Natural killer cell treated with Interleukin-12 subunit alpha and Interleukin-12 subunit beta and Interleukin-15 and Interleukin-18, amount 100 ng/mL, for 72 hours (primary cell): ENCODE results near the gene SLC15A3. TPM values are rescaled to one million over a fixed set of nuclear protein-coding genes. Genes with fewer than 3 reads are reported as not detected.

Experiments used
- ATAC-seq, 2 donors: fragments of 150-1000 bp; cut with Tn5 transposase in 1 of 2; sonication (Bioruptor Pico), chemical (Tn5 transposase) in 1 of 2; 2 replicates each; pipeline ENCODE4 v1.10.0; 2021
- DNase-seq: peaks from one replicate; pipeline ENCODE4 v3.0.0; 2022; ENCODE audit warnings: low spot score
- H3K27ac Mint-ChIP-seq, 2 donors: 1 replicate in 1 of 2; 2 replicates in 1 of 2; pipeline ENCODE4 v1.8.0; 2022; ENCODE audit warnings: mixed read lengths in 2 of 2, mild to moderate bottlenecking in 1 of 2, moderate library complexity in 1 of 2
- H3K27me3 Mint-ChIP-seq, 2 donors: 1 replicate in 1 of 2; 2 replicates in 1 of 2; pipeline ENCODE4 v1.8.0; 2022; ENCODE audit warnings: mixed read lengths in 2 of 2
- H3K36me3 Mint-ChIP-seq: one replicate; pipeline ENCODE4 v1.8.0; 2022; ENCODE audit warnings: mixed read lengths
- H3K4me1 Mint-ChIP-seq, 2 donors: 1 replicate in 1 of 2; 2 replicates in 1 of 2; pipeline ENCODE4 v1.8.0; 2022; ENCODE audit warnings: low read depth in 2 of 2, mixed read lengths in 2 of 2, mild to moderate bottlenecking in 1 of 2
- H3K4me3 Mint-ChIP-seq: one replicate; pipeline ENCODE4 v1.8.0; 2022; ENCODE audit warnings: mixed read lengths
- H3K9me3 Mint-ChIP-seq: 2 replicates; pipeline ENCODE4 v1.8.0; 2022; ENCODE audit warnings: mixed read lengths
- total RNA-seq, 2 donors: library from RNA; stranded (reverse); gene quantifications; one replicate each; pipeline ENCODE4 v1.2.3, GENCODE V29; 2022

SLC15A3 gene
- total RNA-seq, 2 donors from 2014 or later = 1.2 to 5.0 TPM

- Mint-ChIP-seq H3K4me3 (no peak overlapping the region), H3K9me3 (no peaks in the 10 kb centered on the region), H3K4me1 (peaks cover 11 to 16% of the 10 kb centered on the region in 2 donors), H3K27ac (no peak overlapping the region), H3K27me3 (peaks cover 11 to 23% of the 10 kb centered on the region in 2 donors), H3K36me3 (no peaks in the 10 kb centered on the region)
- ATAC-seq (no peak), DNase-seq (no peak)
Measured at GRCh38 chr11:60948250-60948649, 3.7 kb downstream of the SLC15A3 start.

DNA sequence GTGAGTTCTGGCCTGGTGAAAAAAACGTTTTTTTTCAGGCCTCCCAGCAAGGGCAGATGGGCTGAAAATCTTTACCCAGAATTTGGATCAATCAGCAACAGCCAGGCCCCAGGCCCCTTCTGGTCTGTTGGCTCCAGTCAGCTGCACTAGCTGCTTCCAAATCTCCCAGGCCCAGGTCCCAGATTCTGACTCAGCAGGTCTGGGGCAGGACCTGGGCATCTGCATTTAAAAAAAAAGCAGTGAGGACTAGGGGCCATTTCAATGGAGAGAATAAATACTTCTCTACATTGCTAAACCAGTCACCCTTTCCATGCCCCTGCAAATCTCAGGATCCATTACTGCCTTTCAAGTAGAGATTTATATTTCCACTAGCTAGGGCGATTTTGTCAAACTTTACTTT is 4.3 kb downstream of the SLC15A3 start:
- Mint-ChIP-seq H3K4me1 (peaks cover 7 to 12% of the 10 kb centered on the region in 2 donors), H3K4me3 (no peak overlapping the region), H3K9me3 (no peaks in the 10 kb centered on the region), H3K27me3 (peaks cover 11 to 19% of the 10 kb centered on the region in 2 donors), H3K27ac (no peak overlapping the region), H3K36me3 (no peaks in the 10 kb centered on the region)
- DNase-seq = no peak
- no peak for ATAC-seq

DNA sequence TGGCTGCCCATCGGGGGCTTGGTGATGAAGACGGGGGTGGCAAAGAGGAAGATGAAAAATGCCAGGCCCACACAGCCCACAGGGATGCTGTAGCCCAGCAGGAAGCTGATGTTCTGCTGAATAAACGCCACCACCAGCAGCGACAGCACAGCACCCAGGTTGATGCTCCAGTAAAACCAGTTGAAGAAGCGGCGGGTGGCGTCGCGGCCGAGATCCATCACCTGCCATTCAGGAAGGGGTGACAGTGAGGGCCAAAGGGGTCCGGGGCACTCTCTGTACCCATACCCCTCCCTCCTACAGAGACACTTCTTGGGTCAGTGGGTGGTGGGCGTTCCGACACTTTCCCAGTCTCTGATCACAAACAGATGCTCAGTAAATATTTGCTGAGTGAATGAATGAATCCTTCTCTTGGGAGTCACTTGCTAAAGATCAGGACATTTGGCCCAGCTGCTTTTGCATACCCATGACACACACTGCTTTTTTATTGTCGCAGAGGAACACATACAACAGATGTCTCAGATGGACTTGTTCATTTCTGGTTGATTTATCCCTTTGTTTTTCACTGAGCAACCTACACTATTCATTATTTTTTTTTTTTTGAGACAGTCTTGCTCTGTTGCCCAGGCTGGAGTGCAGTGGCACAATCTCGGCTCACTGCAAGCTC is 5.2 kb downstream of the SLC15A3 start:
- no peaks in the 10 kb centered on the region for H3K36me3 Mint-ChIP-seq
- H3K27me3 Mint-ChIP-seq = peaks cover 11 to 13% of the 10 kb centered on the region in 2 donors
- DNase-seq (no peak), ATAC-seq (no peak)
- no peaks in the 10 kb centered on the region for H3K9me3 Mint-ChIP-seq
- no peak overlapping the region for H3K4me3 Mint-ChIP-seq
- peaks cover 0 to 3% of the 10 kb centered on the region in 2 donors for H3K4me1 Mint-ChIP-seq
- no peak overlapping the region for H3K27ac Mint-ChIP-seq

GRCh38 chr11:60945295-60945667 is 6.7 kb downstream of the SLC15A3 start:
- DNase-seq = no peak
- H3K27me3 Mint-ChIP-seq = peaks cover 11 to 13% of the 10 kb centered on the region in 2 donors
- H3K4me3 Mint-ChIP-seq = no peak overlapping the region
- H3K4me1 Mint-ChIP-seq = no peaks in the 10 kb centered on the region
- no peak for ATAC-seq
- H3K36me3 Mint-ChIP-seq = no peaks in the 10 kb centered on the region
- H3K9me3 Mint-ChIP-seq = no peaks in the 10 kb centered on the region
- no peak overlapping the region for H3K27ac Mint-ChIP-seq

DNA sequence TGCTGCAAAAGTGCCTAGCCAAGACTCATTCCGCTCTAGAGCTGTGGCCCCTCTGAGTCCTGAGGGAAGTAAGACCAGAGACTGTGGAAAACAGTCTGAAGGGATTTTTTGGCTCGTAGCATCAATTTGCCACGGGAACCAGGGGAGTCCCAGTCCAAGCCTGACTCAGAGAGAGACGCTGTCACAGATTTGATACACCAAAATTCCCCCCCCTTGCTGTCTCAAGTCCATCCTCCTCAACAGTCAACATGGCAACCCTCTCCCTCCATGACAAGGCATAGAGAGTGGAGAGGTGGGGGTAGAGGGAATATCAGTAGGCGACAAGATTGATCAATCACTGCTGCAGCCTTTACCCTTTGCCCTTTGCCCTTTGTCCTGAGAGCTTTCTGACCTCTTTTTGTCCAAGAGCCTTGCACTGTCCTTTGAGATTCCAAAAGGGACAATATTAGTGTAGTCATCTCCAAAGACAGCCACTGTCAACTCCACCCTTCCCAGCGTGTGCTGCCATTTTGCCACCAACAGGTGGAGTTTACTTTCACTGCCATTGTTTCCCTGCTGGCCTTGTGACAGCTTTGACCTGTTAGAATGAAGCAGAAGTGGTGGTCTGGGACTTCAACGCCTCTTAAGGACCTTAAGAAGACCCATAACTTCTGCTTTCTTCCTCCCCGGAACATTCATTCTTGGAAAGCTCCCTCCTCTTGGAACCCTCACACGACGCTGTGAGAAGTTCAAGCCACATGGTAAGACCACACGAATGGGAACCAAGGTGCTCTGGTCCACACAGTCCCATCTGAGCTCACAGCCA is 7.3 kb downstream of the SLC15A3 start:
- DNase-seq = no peak
- no peak overlapping the region for H3K27ac Mint-ChIP-seq

DNA sequence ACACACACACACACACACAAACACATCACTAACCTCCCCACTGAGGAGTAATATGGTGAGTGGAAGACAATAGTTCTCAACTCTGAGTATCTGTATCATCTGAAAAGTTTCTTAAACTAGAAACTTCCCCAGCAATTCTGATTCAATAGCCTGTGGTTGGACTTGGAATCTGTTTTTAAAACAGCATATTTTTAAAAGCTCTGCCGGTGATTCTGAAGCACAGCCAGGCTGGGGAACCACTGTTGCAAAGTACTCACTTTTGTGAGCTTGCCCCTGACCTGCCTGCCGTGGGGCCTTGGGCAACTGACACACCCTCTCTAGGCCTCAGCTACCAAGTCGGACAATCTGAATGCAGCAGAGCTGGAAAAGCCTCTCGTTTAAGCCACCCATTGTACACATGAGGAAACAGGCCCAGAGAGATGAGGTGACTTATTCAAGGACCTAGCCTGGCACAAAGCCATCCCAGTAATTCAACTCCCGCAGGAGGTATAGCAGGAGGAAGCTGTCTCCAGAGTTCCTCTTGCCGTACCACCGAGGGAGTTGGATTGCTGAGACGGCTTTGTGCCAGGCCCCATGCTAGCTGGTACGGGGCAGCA is 8.9 kb downstream of the SLC15A3 start:
- ATAC-seq = no peak
- no peak overlapping the region for H3K4me3 Mint-ChIP-seq
- H3K9me3 Mint-ChIP-seq = no peaks in the 10 kb centered on the region
- H3K36me3 Mint-ChIP-seq = no peaks in the 10 kb centered on the region
- H3K27me3 Mint-ChIP-seq = peaks cover 0 to 10% of the 10 kb centered on the region in 2 donors
- H3K27ac Mint-ChIP-seq = no peak overlapping the region
- no peaks in the 10 kb centered on the region for H3K4me1 Mint-ChIP-seq
- no peak for DNase-seq

More for the DNA sequence above, 7.3 kb downstream of the SLC15A3 start:
- no peak for ATAC-seq
- H3K9me3 Mint-ChIP-seq = no peaks in the 10 kb centered on the region
- no peaks in the 10 kb centered on the region for H3K4me1 Mint-ChIP-seq
- peaks cover 11 to 13% of the 10 kb centered on the region in 2 donors for H3K27me3 Mint-ChIP-seq
- H3K36me3 Mint-ChIP-seq = no peaks in the 10 kb centered on the region
- H3K4me3 Mint-ChIP-seq = no peak overlapping the region

GRCh38 chr11:60942219-60942618 is 9.8 kb downstream of the SLC15A3 start:
- DNase-seq (no peak), ATAC-seq (peak in 1 of 2 donors; percentile 20)
- Mint-ChIP-seq H3K36me3 (no peaks in the 10 kb centered on the region), H3K4me3 (no peak overlapping the region), H3K9me3 (no peaks in the 10 kb centered on the region), H3K27me3 (peaks cover 0 to 10% of the 10 kb centered on the region in 2 donors), H3K27ac (no peak overlapping the region), H3K4me1 (no peaks in the 10 kb centered on the region)

DNA sequence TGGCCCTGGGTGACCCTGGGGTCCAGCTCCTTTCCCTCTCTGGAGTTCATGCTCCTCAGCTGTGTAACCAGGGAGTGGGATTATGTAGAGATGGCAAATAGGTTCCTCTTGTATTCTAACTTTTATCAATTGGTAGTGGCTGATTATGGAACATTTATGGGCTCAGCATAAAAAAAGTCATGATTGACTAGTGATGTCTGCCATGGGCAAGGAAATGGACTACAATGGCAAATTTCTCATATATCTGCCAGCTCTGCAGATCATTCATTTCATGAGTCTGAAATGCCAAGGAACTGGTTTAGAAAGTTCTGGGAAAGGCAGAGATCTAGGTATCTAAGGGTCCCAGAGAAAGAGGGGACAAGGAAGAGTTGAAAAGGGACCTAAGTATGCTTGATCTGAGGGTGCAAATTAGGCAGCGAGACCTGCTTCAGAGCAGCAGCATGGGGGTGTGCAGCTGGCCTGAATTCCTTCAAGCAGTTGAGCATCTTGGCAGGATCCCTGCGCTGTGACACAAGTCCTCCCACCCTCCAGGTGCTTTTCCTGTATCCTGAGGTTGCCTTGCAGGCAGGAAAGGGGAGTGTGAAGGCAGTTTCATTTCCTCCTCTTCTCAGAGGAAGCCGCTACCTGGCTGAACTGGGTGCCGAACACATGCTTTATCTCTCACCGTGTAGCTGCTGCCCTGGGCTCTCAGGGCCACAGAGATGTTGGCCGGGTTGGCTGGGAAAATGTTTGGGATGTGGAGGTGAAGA is 10.4 kb downstream of the SLC15A3 start:
- Mint-ChIP-seq H3K27ac (no peak overlapping the region), H3K9me3 (no peaks in the 10 kb centered on the region)

GRCh38 chr11:60939855-60940254 is 12.1 kb downstream of the SLC15A3 start:
- no peak overlapping the region for H3K4me3 Mint-ChIP-seq
- ATAC-seq = no peak
- no peak overlapping the region for H3K27ac Mint-ChIP-seq
- no peaks in the 10 kb centered on the region for H3K36me3 Mint-ChIP-seq
- H3K9me3 Mint-ChIP-seq = no peaks in the 10 kb centered on the region
- H3K4me1 Mint-ChIP-seq = no peaks in the 10 kb centered on the region
- DNase-seq = no peak
- H3K27me3 Mint-ChIP-seq = peaks cover 0 to 4% of the 10 kb centered on the region in 2 donors

More for the DNA sequence above, 10.4 kb downstream of the SLC15A3 start:
- Mint-ChIP-seq H3K4me3 (no peak overlapping the region), H3K27me3 (peaks cover 0 to 10% of the 10 kb centered on the region in 2 donors), H3K4me1 (no peaks in the 10 kb centered on the region), H3K36me3 (no peaks in the 10 kb centered on the region)
- DNase-seq = no peak
- ATAC-seq = no peak

DNA sequence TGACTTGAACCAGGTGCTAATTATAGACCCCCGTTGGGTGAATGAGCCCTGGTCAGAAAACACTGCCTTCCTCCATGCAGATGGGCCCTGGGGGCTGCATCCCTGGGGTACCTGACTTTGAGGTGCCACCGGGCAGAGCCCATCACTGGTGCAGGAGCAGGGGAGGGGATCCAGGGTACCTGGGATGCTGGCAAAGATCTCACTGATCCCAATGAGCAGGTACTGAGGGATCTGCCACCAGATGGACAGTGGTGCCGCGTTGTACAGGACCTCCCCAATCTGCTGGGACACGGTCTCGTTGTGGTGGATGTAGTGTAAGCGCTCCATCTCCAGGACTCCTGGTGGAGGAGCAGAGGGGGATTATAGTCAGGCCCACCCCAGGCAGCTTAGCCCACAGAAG is 12.7 kb downstream of the SLC15A3 start:
- Mint-ChIP-seq H3K4me3 (no peak overlapping the region), H3K27me3 (peaks cover 0 to 4% of the 10 kb centered on the region in 2 donors), H3K9me3 (no peaks in the 10 kb centered on the region), H3K27ac (no peak overlapping the region), H3K36me3 (no peaks in the 10 kb centered on the region), H3K4me1 (no peaks in the 10 kb centered on the region)
- DNase-seq = no peak
- no peak for ATAC-seq

DNA sequence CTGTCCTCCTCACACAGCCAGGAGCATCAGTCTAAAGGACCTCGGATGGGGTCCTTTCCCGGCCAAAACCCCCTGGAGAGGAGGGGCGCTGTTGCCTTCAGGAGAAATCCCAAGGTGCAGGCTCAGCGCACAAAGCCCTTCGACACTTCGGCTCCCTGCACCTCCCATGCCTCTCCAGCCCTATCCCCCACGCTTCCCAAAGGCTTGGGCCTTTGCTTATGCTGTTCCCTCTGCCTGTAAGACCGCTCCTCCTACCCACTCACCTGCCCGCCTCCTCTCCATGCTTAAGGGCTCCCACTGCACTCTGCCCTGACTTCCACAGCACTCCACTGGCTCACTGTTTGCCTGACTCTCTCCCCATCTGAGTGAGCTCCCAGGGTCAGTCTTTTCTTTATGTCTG is 13.5 kb downstream of the SLC15A3 start:
- Mint-ChIP-seq H3K27ac (no peak overlapping the region), H3K36me3 (no peaks in the 10 kb centered on the region), H3K4me1 (no peaks in the 10 kb centered on the region), H3K9me3 (no peaks in the 10 kb centered on the region), H3K27me3 (peaks cover 0 to 4% of the 10 kb centered on the region in 2 donors), H3K4me3 (no peak overlapping the region)
- ATAC-seq (no peak), DNase-seq (no peak)

DNA sequence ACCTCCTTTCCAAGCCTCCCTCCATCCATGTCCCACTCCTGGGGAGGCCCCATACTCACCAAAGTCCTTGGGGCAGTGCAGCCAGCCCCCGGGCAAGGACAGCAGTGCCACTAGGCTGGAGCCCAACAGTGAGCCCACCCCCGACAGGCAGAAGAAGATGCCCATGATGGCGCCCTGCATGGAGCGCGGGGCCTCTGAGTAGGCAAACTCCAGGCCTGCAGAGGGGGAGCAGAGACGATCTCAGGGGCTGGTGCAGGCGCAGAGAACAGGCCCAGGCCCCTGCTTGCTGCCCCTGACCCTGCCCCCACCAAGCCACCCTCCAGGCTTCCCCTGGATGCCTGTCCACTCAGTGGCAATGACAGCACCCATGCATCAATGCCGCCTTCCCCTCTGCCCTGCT is 14.2 kb downstream of the SLC15A3 start:
- ATAC-seq = no peak
- no peak overlapping the region for H3K27ac Mint-ChIP-seq

DNA sequence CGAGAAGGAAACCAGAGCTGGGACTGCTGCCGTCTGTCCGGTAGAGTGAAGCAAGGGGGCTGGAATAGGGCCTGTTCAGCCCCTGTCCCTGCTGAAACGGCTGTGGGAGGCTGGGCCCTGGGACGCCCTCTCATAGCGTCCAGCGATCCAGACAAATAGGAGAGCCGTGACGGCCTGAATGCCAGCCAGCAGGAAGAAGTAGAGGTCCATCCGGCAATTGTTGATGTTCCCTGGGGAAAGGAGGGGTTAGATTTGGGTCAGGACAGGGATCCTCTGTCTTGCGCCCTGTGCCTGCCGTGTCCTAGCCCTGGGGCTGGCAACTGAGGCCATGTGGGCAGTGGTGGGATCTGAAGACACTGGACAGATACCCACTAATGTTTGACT is 14.8 kb downstream of the SLC15A3 start:
- H3K27ac Mint-ChIP-seq = no peak overlapping the region
- H3K4me3 Mint-ChIP-seq = no peak overlapping the region

More for the DNA sequence above, 14.2 kb downstream of the SLC15A3 start:
- Mint-ChIP-seq H3K27me3 (peaks cover 0 to 4% of the 10 kb centered on the region in 2 donors), H3K4me3 (no peak overlapping the region), H3K36me3 (no peaks in the 10 kb centered on the region), H3K4me1 (no peaks in the 10 kb centered on the region), H3K9me3 (no peaks in the 10 kb centered on the region)
- no peak for DNase-seq

More for the DNA sequence above, 14.8 kb downstream of the SLC15A3 start:
- Mint-ChIP-seq H3K27me3 (peaks cover 0 to 4% of the 10 kb centered on the region in 2 donors), H3K4me1 (no peaks in the 10 kb centered on the region), H3K9me3 (no peaks in the 10 kb centered on the region), H3K36me3 (no peaks in the 10 kb centered on the region)
- DNase-seq = no peak
- no peak for ATAC-seq
